Endothelial cell of umbilical vein (primary cell): Measurements from ENCODE around the gene SGCB. TPM values are rescaled to one million over a fixed set of nuclear protein-coding genes. Genes with fewer than 3 reads are reported as not detected.

Source experiments
- BruUV-seq: library from RNA; stranded (reverse); fragments of 400-500 nt; replicated peaks from 2 replicates; lab custom pipeline; 2021; lab: Mats Ljungman, UMichigan
- CTCF ChIA-PET: fragments of 300-600, 350-600 bp; sonication (Branson Sonifier 250); formaldehyde crosslinking; loops from one replicate; lab custom pipeline; 2021; ENCODE audit warnings: antibody characterized with exemption, inconsistent platforms; lab: Charles Lee
- POLR2A ChIA-PET: fragments of 300-600, 350-600 bp; sonication (Branson Sonifier 250); formaldehyde crosslinking; loops from one replicate; lab custom pipeline; 2021; ENCODE audit warnings: antibody characterized with exemption, inconsistent platforms; lab: Charles Lee
- DNase-seq: peaks from one replicate; pipeline ENCODE4 v3.0.0-alpha.2; 2011; ENCODE audit warnings: low read depth, low spot score
- FAIRE-seq: peaks from 2 replicates; lab custom pipeline; 2011; peaks lifted over from hg19 to GRCh38; lab: Jason Lieb, UNC
- H2AFZ ChIP-seq: 2 replicates; pipeline ENCODE4 v1.6.0; 2012; ENCODE audit warnings: low read depth, low read length, control low read depth, inconsistent platforms
- H3K27ac ChIP-seq: 2 replicates; pipeline ENCODE4 v1.5.1; 2011; ENCODE audit warnings: low read depth, mild to moderate bottlenecking, control low read depth, low read length, moderate library complexity; ENCODE audit not compliant: insufficient read depth
- H3K27me3 ChIP-seq, 2 experiments: 2 replicates each; pipeline versions ENCODE4 v1.6.0 to v1.6.1; 2011; ENCODE audit warnings: low read length in 2 of 2, mixed read lengths in 1 of 2; ENCODE audit not compliant: control insufficient read depth in 2 of 2, insufficient read depth in 2 of 2
- H3K36me3 ChIP-seq, 2 experiments: 2 replicates in 1 of 2; 3 replicates in 1 of 2; pipeline ENCODE4 v1.5.1; 2011; ENCODE audit warnings: low read length in 2 of 2, mild to moderate bottlenecking in 1 of 2, moderate library complexity in 1 of 2; ENCODE audit not compliant: control insufficient read depth in 2 of 2, insufficient read depth in 2 of 2; ENCODE audit errors: extremely low read depth in 1 of 2
- H3K4me1 ChIP-seq: 3 replicates; pipeline ENCODE4 v1.5.1; 2011; ENCODE audit warnings: mild to moderate bottlenecking, low read length; ENCODE audit not compliant: control insufficient read depth, insufficient read depth; ENCODE audit errors: extremely low read depth
- H3K4me2 ChIP-seq: 2 replicates; pipeline ENCODE4 v1.6.1; 2011; ENCODE audit warnings: low read length, control low read depth, mixed read lengths; ENCODE audit not compliant: insufficient read depth
- H3K4me3 ChIP-seq, 3 experiments: fragments of 200-600 bp in 1 of 3; sonication (generic), shearing (Covaris generic) in 1 of 3; replicated peaks in 1 of 3; 2 replicates each; pipeline ENCODE4 v1.5.1; 2011 to 2016; ENCODE audit warnings: control low read depth in 3 of 3, low read length in 3 of 3, mild to moderate bottlenecking in 2 of 3, inconsistent platforms in 1 of 3, low read depth in 1 of 3, moderate library complexity in 1 of 3; ENCODE audit not compliant: insufficient read depth in 1 of 3
- H3K79me2 ChIP-seq: 2 replicates; pipeline ENCODE4 v1.6.0; 2012; ENCODE audit warnings: low read length, inconsistent platforms; ENCODE audit not compliant: control insufficient read depth, insufficient read depth
- H3K9ac ChIP-seq: replicated peaks from 2 replicates; pipeline ENCODE3; 2011; ENCODE audit warnings: low read length, control low read depth; ENCODE audit not compliant: insufficient read depth; ENCODE audit errors: extremely low read depth
- H3K9me1 ChIP-seq: replicated peaks from 3 replicates; pipeline ENCODE4 v1.6.0; 2011; ENCODE audit warnings: mild to moderate bottlenecking, low read length; ENCODE audit not compliant: control insufficient read depth, insufficient read depth; ENCODE audit errors: extremely low read depth
- H3K9me3 ChIP-seq: replicated peaks from 2 replicates; pipeline ENCODE4 v1.5.1; 2012; ENCODE audit warnings: low read length, inconsistent platforms; ENCODE audit not compliant: control insufficient read depth, insufficient read depth
- H4K20me1 ChIP-seq: replicated peaks from 2 replicates; pipeline ENCODE3; 2011; ENCODE audit warnings: mild to moderate bottlenecking, low read length; ENCODE audit not compliant: control insufficient read depth, insufficient read depth; ENCODE audit errors: extremely low read depth
- EZH2 ChIP-seq: IDR thresholded peaks from 2 replicates; pipeline ENCODE4 v1.6.1; 2012; ENCODE audit warnings: borderline replicate concordance, low read depth, mild to moderate bottlenecking, moderate library complexity, low read length, inconsistent platforms; ENCODE audit not compliant: severe bottlenecking
- FOS ChIP-seq: IDR thresholded peaks from 2 replicates; pipeline ENCODE4 v1.6.1; 2011; ENCODE audit warnings: mild to moderate bottlenecking, low read length, moderate library complexity, borderline replicate concordance; ENCODE audit not compliant: insufficient read depth
- GATA2 ChIP-seq: IDR thresholded peaks from 2 replicates; pipeline ENCODE4 v1.7.0; 2011; ENCODE audit warnings: low read depth, mild to moderate bottlenecking, moderate library complexity, mixed read lengths, low read length; ENCODE audit not compliant: insufficient read length, insufficient read depth
- JUN ChIP-seq: IDR thresholded peaks from 2 replicates; pipeline ENCODE4 v1.6.1; 2011; ENCODE audit warnings: borderline replicate concordance, low read depth; ENCODE audit not compliant: insufficient read length, insufficient read depth
- MYC ChIP-seq: IDR thresholded peaks from one replicate; pipeline ENCODE4 v1.6.1; 2011; ENCODE audit warnings: mild to moderate bottlenecking, low read depth, low read length
- POLR2A ChIP-seq: IDR thresholded peaks from 2 replicates; pipeline ENCODE4 v1.6.1; 2012; ENCODE audit warnings: low read depth, mild to moderate bottlenecking, control low read depth, low read length
- POLR2AphosphoS5 ChIP-seq: IDR thresholded peaks from 2 replicates; pipeline ENCODE4 v1.6.1; 2012; ENCODE audit warnings: low read depth, mild to moderate bottlenecking, control low read depth, low read length, moderate library complexity; ENCODE audit not compliant: insufficient read depth
- dilution Hi-C: fragments of 300-500 bp; cut with MboI; formaldehyde crosslinking; loops from one replicate; pipeline ENCODE4 v1.15.0; 2019; ENCODE audit warnings: low sequenced_read_pairs; ENCODE audit not compliant: extremely low pct_ligation_motif_present
- intact Hi-C: fragments of 100-400 bp; cut with micrococcal nuclease; formaldehyde crosslinking; loops from one replicate; pipeline ENCODE4 v1.10.0; 2022
- polyA plus RNA-seq, 4 experiments: library from polyadenylated mRNA; depleted of rRNA in 3 of 4; stranded (reverse) in 3 of 4; unstranded in 1 of 4; fragments of >200 nt; gene quantifications; 2 replicates each; pipeline versions ENCODE4 v1.2.1 to v1.2.3, GENCODE V29; 2011 to 2012; ENCODE audit warnings: missing spikeins in 1 of 4
- total RNA-seq: library from RNA; stranded (reverse); gene quantifications from 2 replicates; pipeline ENCODE4 v1.2.3, GENCODE V29; 2021
- TF ChIP-seq, protein P1 (sequence below): IDR thresholded peaks from 2 replicates; pipeline ENCODE4 v1.6.1; 2011; ENCODE audit not compliant: insufficient read depth, insufficient read length
- TF ChIP-seq, protein P2 (sequence below), 2 donors: IDR thresholded peaks; 1 replicate in 1 of 2; 2 replicates in 1 of 2; pipeline ENCODE4 v1.5.1; 2011; ENCODE audit warnings: low read length in 2 of 2, mild to moderate bottlenecking in 2 of 2, moderate library complexity in 2 of 2, control low read depth in 1 of 2, inconsistent platforms in 1 of 2, low read depth in 1 of 2; ENCODE audit not compliant: insufficient read depth in 1 of 2; ENCODE audit errors: extremely low read depth in 1 of 2

Gene SGCB
- total and polyA plus RNA-seq, 2 donors (not counting 3 experiments of a cell fraction or from before 2014, with no cell fraction given) = 13.7 to 54.0 TPM

DNA sequence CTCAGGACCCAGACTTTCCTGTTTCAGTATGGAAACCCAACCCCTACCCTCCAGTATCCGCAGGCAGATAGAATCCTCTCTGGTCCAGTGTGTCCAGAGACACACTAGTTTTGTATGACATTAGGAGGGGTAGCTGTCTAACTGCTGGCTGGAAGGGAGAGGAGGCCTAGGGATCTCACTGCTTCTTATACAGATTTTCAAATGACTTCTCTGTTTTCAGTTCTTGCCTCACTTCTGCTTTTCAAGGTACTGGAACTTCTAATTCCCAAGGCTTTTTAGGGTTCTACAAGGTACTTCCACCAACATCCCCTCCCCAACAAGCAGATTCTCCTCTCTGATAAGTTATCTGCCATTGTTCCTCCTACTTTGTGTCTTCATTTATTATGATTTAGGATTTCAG lies 6.1 kb downstream of the SGCB start:
- peaks cover 9% of the 10 kb centered on the region for H3K4me1 ChIP-seq
- CTCF ChIA-PET = no interaction called here
- BruUV-seq = no TSS peak

More for the DNA sequence above, 6.1 kb downstream of the SGCB start:
- dilution Hi-C loops (no loop called here), intact Hi-C loops (no loop called here)
- POLR2A ChIA-PET = no interaction called here
- Histone ChIP-seq H4K20me1 (peaks cover 9% of the 10 kb centered on the region), H3K36me3 (peaks cover 5 to 8% of the 10 kb centered on the region in 2 experiments), H3K27me3 (no peaks in the 10 kb centered on the region), H2AFZ (no peak overlapping the region), H3K9me1 (no peaks in the 10 kb centered on the region), H3K9me3 (no peaks in the 10 kb centered on the region), H3K27ac (no peak overlapping the region), H3K79me2 (peaks cover 35% of the 10 kb centered on the region), H3K9ac (no peak overlapping the region), H3K4me2 (no peak overlapping the region), H3K4me3 (no peak overlapping the region)
- no peak for TF ChIP-seq FOS
- no peak for TF ChIP-seq JUN
- TF ChIP-seq POLR2AphosphoS5 = no peak
- TF ChIP-seq POLR2A = no peak
- no peak for TF ChIP-seq MYC
- no peak for TF ChIP-seq GATA2
- TF ChIP-seq EZH2 = no peak
- TF ChIP-seq, protein P1, sequence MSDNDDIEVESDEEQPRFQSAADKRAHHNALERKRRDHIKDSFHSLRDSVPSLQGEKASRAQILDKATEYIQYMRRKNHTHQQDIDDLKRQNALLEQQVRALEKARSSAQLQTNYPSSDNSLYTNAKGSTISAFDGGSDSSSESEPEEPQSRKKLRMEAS = no peak
- TF ChIP-seq, protein P2, sequence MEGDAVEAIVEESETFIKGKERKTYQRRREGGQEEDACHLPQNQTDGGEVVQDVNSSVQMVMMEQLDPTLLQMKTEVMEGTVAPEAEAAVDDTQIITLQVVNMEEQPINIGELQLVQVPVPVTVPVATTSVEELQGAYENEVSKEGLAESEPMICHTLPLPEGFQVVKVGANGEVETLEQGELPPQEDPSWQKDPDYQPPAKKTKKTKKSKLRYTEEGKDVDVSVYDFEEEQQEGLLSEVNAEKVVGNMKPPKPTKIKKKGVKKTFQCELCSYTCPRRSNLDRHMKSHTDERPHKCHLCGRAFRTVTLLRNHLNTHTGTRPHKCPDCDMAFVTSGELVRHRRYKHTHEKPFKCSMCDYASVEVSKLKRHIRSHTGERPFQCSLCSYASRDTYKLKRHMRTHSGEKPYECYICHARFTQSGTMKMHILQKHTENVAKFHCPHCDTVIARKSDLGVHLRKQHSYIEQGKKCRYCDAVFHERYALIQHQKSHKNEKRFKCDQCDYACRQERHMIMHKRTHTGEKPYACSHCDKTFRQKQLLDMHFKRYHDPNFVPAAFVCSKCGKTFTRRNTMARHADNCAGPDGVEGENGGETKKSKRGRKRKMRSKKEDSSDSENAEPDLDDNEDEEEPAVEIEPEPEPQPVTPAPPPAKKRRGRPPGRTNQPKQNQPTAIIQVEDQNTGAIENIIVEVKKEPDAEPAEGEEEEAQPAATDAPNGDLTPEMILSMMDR (IDR thresholded peaks at IDR 0.05; ENCODE audit: extremely low read depth in 1 of 2, insufficient read depth in 1 of 2, low read depth in 1 of 2, low read length in 2 of 2) = no peak
- FAIRE-seq (no peak), DNase-seq (no peak)
